GM19324 (cell line): Measurements from ENCODE around the gene CCPG1.
A peak's percentile ranks its signal among the peaks of the same experiment; 100 is the strongest.
"Not testable (repeated sequence)": the region's sequence is repeated elsewhere in the genome, so short reads cannot be mapped to it uniquely, and the experiment has no call there.

Experiments used
- ATAC-seq: cut with Tn5 transposase; IDR thresholded peaks from one replicate; pipeline ENCODE4 v1.9.1; 2021; ENCODE audit warnings: mild to moderate bottlenecking, moderate library complexity; ENCODE audit not compliant: unreplicated experiment, low FRiP score

Gene CCPG1, protein sequence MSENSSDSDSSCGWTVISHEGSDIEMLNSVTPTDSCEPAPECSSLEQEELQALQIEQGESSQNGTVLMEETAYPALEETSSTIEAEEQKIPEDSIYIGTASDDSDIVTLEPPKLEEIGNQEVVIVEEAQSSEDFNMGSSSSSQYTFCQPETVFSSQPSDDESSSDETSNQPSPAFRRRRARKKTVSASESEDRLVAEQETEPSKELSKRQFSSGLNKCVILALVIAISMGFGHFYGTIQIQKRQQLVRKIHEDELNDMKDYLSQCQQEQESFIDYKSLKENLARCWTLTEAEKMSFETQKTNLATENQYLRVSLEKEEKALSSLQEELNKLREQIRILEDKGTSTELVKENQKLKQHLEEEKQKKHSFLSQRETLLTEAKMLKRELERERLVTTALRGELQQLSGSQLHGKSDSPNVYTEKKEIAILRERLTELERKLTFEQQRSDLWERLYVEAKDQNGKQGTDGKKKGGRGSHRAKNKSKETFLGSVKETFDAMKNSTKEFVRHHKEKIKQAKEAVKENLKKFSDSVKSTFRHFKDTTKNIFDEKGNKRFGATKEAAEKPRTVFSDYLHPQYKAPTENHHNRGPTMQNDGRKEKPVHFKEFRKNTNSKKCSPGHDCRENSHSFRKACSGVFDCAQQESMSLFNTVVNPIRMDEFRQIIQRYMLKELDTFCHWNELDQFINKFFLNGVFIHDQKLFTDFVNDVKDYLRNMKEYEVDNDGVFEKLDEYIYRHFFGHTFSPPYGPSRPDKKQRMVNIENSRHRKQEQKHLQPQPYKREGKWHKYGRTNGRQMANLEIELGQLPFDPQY

DNA sequence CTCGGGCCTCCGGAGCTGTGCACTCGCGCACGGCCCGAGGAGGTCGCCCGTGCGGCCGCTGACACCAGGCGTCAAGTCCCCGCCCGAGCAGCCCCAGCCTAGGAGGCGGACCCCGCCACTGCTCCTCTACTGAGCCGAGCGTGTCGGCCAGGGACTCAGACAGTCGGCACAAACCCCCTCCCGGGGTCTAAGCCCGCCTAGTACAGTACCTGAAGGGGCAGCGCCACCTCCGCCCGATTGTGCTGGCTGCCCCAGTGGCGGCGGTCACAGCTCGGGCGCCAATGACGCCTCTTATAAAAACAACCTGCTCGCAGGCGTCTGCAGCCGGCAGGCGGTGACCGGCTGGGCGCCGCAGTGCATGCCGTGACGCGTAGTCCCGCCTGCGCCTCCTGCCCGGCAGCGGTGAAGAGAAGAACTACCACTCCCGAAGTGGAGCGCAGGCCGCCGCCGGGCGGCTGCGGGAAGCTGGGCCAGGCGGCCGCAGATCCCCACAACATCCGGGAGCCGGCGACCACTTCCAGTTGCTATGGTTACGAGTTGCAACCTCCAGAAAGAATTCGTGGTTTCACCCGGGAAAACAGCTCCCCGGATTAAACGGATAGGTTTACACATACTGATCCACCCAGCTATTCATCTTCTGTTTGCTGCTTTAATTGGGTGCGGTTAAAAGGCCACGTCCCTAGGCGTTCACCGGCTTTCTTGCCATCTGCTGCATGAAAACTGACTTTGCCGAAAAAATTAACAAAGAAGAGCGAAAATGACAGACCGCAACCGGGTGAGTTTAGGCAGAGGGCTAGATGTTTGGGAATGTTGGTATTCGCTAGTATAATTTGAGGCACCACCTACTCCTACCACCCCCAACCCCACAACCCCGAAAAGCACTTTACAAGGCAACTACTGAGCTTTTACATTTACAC is at the start of gene CCPG1, which contains the start of gene PIERCE2:
Gene CCPG1 (minus strand): TSS at position 348 of the 917 bp plus-strand sequence. CDS start 18,935 bp downstream, outside the sequence.
Gene PIERCE2 (plus strand): TSS at position 484 of the 917 bp plus-strand sequence. CDS start 274 bp downstream, at position 758.
- peak; percentile 98 for ATAC-seq

DNA sequence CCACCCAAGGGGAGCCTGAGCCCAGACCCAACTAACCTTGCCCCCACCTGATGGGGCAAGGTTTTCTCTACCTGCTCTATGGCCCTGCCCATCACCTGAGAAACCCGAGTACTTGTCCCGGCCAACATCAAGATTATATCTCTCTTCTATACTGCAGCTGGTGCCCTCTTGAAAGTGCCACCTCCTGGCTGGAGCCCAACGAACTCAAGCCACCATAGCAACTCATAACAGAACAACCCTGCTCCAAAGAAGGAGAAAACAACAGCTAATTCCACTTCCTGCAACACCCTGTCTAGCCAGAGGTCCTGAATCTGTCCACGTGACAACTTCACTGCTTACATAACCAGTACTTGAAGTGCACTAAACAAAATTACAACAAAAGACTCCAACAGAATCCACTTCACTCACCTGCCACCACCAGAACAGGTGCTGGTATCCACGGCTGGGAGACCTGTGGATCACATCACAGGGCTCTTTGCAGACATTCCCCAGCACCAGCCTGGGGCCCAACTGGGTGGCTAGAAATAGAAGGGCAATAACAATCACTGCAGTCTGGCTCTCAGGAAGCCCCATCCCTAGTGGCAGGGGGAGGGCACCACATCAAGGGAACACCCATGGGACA is 49.4 kb upstream of the CCPG1 start:
- ATAC-seq, result no peak

DNA sequence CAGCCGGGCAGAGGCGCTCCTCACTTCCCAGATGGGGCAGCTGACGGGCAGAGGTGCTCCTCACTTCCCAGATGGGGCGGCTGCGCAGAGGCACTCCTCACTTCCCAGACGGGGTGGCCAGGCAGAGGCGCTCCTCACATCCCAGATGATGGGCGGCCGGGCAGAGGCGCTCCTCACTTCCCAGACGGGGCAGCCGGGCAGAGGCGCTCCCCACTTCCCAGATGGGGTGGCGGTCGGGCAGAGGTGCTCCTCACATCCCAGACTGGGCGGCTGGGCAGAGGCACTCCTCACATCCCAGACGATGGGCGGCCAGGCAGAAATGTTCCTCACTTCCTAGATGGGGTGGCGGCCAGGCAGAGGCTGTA is 38.9 kb upstream of the CCPG1 start:
- ATAC-seq, result not testable (repeated sequence)

DNA sequence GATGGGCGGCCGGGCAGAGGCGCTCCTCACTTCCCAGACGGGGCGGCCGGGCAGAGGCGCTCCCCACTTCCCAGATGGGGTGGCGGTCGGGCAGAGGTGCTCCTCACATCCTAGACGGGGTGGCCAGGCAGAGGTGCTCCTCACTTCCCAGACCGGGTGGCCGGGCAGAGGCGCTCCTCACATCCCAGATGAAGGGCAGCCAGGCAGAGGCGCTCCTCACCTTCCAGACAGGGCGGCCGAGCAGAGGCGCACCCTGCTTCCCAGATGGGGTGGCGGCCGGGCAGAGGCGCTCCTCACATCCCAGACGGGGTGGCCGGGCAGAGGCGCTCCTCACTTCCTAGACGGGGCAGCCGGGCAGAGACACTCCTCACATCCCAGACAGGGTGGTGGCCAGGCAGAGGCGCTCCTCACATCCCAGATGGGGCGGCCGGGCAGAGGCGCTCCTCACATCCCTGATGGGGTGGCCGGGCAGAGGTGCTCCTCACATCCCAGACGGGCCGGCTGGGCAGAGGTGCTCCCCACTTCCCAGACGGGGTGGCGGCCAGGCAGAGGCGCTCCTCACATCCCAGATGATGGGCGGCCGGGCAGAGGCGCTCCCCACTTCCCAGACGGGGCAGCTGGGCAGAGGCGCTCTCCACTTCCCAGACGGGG is 38.3 kb upstream of the CCPG1 start:
- not testable (repeated sequence) for ATAC-seq

DNA sequence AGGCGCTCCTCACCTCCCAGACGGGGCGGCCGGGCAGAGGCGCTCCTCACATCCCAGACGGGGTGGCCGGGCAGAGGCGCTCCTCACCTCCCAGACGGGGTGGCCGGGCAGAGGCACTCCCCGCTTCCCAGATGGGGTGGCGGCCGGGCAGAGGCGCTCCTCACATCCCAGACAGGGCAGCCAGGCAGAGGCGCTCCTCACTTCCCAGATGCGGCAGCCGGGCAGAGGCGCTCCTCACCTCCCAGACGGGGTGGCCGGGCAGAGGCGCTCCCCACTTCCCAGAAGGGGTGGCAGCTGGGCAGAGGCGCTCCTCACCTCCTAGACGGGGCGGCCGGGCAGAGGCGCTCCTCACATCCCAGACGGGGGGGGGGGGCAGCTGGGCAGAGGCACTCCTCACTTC is 37.8 kb upstream of the CCPG1 start:
- ATAC-seq, result not testable (repeated sequence)

DNA sequence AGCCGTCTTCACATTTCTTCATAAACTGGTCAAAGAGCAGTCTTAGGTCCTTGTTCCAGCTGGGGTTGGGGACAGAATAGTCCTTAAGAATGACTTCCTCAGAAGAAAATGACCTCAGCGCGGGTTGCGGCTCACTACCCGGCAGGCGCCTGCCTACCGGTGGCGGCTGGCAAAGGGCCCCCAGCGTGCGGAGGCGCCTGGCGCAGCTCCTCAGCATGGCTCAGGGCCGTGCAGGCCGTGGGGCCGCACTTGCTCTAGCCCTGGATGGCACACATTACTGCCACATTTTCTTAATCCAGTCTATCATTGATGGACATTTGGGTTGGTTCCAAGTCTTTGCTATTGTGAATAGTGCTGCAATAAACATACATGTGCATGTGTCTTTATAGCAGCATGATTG is 35.0 kb upstream of the CCPG1 start:
- ATAC-seq, result not testable (repeated sequence)

DNA sequence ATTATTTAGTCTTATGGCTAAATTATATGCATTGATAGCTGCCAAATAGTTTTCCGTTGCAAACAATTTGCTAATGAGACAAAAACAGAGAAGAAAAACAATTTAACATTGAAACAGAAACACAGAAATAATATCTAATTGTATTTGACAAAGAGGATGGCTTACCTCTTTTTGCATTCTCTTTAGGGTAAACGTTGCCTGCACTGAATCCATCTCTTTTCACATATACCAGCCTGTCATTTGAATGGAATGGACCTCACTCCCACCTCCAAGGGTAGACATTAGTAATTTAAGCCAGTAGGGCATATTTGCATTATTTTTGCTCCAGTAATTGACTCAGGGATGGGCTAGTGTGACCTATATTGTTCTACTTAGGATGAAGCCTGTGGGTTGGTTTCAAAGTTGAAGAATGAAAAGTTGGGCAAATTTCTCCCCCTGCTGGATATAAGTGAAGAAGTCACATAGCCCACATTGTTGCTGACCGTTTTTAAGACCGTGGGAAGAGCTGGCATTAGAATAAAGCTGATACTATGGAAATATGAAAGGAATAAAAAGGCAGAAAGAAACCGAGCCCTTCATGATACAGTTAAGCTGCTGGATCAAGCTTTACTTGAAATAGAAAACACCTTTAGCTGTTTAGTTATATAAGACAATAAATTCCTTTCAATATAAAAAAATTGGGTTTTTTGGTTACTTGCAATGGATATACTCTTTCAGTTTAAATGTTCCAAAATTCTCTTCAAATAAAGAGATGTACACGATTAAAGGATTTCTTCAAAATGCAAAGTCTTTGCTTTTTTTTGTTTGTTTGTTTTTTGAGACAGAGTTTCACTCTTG is 27.0 kb upstream of the CCPG1 start:
- peak; percentile 68 for ATAC-seq

DNA sequence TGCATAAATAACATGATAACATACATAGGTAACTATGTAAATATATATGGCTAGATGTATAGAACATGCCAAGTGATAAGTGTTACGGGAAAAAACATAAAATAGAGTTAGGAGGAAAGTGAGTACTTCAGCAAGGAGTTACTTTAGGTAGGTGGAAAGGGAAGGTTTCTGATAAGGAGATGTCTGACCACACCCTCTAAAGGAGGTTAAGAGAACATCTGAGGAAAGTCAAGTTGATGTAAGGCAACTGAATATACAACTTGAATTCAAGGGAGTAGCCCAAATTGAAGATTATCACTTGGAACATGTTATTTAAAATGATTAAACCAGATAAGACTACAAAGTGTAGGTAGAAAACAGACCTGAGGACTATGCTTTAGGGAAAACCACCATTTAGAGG is 13.9 kb upstream of the CCPG1 start:
- ATAC-seq, result no peak

DNA sequence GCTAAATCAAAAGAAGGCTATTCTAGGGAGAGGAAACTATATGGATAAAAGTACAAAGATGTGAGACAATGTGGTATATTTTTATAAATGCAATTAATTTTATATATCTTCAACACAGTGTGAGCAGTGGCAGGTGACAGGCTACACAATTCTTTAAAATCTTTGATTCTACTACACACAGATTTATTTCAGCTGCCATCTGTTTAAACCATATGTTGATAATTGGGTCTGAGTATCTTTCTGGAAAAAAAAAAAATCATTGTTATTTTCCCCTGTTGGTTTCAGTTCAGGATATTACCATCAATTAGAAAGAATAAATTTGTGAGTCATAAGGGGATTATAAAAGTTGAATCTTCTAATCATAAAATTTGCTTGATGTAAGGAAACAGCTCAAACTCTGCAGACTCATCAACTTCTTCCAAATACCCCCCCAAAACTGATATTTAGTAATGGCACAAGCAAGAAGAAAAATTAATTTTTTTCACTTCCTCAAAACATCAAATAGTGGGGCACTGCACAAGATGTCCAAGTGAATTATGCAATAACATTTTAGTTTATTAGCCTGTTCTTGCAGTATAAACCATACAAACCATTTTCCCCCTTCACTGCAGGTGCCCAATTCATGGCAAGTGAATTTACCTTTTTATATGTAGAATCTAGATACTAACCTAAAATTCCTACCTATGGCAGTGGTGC is 12.2 kb upstream of the CCPG1 start:
- no peak for ATAC-seq

DNA sequence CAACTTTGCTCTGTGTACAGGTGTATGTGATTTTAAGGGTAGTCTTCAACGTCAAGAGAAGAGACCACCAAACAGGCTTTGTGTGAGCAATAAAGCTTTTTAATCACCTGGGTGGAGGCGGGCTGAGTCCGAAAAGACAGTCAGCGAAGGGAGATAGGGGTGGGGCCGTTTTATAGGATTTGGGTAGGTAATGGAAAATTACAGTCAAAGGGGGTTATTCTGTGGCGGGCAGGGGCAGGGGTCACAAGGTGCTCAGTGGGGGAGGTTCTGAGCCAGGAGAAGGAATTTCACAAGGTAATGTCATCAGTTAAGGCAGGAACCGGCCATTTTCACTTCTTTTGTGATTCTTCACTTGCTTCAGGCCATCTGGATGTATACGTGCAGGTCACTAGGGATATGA is 9.5 kb upstream of the CCPG1 start:
- ATAC-seq, result not testable (repeated sequence)

DNA sequence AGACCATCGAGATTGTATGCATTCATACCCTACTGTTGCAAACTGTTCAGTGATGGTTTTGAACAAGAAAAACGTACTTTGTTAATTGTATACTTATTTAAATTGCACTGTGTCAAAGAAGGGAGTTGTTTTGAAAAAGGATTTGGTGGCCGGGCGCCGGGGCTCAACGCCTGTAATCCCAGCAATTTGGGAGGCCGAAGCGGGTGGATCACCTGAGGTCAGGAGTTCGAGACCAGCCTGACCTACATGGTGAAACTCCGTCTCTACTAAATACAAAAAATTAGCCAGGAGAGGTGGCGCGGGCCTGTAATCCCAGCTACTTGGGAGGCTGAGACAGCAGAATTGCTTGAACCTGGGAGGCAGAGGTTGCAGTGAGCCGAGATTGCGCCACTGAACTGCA is 817 bp upstream of the CCPG1 start:
- not testable (repeated sequence) for ATAC-seq

DNA sequence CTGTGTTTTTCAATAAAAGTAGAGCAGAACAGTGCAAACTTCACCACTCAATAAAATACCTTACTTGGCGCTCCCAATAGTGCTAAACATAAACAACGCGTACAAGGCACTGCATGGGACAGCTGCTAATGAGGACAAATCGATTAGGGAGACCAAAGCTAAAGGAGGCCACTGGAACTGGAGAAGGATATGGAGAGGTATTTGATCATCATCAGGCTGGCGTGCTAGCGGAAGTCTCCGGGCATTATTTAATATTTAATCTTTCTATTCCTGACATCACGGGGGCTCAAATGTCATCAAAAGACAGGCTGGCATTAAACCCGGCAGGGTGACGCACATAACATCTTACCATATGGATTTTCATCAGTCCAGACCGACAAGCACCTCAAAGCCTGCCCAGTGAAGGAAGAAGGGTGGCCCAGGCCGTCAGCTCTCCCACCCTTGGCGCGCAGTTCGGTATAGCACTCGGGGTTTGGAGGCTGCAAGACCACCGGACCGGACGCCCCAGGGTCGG is 604 bp downstream of the CCPG1 start:
- ATAC-seq, result no peak

DNA sequence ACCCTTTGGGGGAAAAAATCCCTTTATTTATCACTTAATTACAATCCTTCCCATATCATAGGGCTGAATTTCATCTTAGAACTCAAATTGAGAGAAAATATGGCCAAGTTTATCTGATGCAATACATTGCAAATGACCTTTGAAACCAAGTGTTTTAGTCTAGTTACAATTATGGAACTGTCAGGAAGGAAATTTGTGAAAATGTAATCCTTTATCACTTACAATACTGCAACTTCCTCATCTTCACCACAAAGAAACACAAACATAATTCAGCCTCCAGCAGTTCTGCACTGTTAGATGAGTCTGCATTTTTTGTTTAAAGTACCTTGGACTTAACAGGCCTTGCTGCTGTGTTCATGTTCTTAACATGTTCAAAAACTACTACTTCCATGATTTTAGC is 4.6 kb downstream of the CCPG1 start:
- no peak for ATAC-seq

DNA sequence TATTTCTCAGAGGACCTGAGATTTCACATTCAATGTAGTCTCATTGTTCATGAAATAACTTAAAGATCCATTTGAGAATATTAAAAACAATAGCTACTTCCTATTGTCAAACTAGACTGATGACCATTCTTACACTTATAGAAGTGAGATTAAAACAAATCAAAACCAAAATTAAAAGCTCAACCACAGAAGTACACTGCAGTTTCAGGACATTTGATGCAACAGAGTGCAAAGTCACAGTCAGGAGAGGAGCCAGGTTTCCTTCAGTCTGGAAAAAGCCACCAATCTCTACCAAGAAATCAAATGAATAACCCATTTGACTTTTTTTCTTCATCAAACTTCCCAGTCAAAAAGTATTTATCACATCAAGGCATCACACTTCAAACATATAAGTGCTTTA is 5.5 kb downstream of the CCPG1 start:
- peak; percentile 45 for ATAC-seq

DNA sequence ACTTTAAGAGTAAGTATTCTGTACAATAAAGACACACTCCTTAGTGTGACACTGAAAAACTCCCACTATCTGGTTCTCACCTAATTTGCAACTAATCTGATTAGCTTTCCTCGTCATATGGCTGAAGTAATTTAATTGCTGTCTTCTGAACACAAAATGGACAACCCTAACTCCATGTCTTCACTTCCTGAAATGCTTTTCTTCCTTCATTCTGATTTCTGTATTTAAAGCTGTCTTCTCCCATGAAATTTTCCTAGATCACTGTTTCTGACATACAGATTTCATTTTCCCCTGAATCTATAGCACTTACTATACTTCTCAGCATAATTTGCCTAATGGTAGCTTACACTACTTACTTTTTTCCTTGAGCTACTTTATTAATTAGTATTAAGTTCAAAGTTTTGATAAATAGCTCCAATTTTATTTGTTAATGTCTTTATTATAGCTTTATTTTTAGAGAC is 6.3 kb downstream of the CCPG1 start:
- ATAC-seq, result no peak

DNA sequence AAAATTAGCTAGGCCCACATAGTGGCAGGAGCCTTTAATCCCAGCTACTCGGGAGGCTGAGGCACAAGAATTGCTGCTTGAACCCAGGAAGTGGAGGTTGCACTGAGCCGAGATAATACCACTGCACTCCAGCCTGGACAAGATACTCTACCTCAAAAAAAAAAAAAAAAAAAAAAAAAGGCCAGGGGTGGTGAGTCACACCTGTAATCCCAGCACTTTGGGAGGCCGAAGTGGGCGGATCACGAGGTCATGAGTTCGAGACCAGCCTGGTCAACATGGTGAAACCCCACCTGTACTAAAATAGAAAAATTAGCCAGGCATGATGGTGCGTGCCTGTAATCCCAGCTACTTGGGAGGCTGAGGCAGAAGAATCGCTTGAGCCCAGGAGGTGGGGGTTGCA is 8.1 kb downstream of the CCPG1 start:
- not testable (repeated sequence) for ATAC-seq

DNA sequence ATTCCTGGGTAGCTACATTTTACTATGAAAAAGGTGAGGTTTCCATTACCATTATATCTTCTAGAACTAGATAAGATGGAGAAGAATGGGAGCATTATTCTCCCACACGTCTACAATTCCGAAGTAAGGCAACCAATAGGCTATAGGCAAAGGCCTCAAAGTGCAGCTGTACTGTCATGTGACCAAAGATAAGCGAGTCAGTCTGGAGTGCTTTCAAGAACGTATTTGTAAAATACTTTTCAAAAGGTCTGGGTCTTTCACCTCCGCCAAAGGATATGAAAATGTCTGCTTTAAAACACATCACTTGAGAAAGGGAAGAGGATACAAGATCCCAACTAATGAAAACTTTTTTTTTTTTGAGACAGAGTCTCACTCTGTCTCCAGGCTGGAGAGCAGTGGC is 9.9 kb downstream of the CCPG1 start:
- ATAC-seq, result no peak

DNA sequence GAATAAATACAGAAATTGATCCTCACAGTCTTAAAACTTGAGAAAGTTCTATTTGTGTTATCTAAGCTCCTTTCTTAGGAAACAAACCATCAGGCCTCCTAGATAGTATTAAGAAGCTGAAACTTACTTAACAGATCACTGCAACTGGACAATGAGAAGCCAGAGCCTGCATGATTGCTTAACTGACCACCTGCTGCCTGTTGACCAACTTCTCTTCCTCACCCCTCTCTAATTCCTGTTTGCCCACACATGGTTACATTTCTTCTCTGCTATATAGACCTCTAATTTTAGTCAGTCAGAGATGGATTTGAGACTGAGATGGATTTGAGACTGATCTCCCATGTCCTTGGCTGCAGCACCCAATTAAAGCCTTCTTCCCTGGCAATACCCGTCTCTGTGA is 13.5 kb downstream of the CCPG1 start:
- no peak for ATAC-seq
